Esophagus squamous epithelium (tissue), 5 donors: Measurements from ENCODE around the gene MATCAP1. TPM values are rescaled to one million over a fixed set of nuclear protein-coding genes. Genes with fewer than 3 reads are reported as not detected.

Experiments
- DNase-seq: peaks from one replicate; lab custom pipeline; 2025; lab: John Stamatoyannopoulos, UW
- H3K27ac ChIP-seq, 4 donors: fragments of 200-600 bp; sonication (generic); one replicate each; pipeline ENCODE4 v1.5.1; 2016 to 2019; ENCODE audit warnings: mild to moderate bottlenecking in 1 of 4
- H3K27me3 ChIP-seq, 4 donors: fragments of 200-600 bp; sonication (generic); 1 replicate in 3 of 4; 2 replicates in 1 of 4; pipeline versions ENCODE4 v1.5.1 to v1.6.0; 2017 to 2021; ENCODE audit warnings: antibody characterized with exemption in 1 of 4
- H3K36me3 ChIP-seq, 3 donors: fragments of 200-600 bp; sonication (generic); one replicate each; pipeline ENCODE4 v1.5.1; 2016 to 2019
- H3K4me1 ChIP-seq, 3 donors: fragments of 200-600 bp; sonication (generic); one replicate each; pipeline ENCODE4 v1.5.1; 2017 to 2019
- H3K4me3 ChIP-seq, 4 donors: fragments of 200-600 bp; sonication (generic); 1 replicate in 3 of 4; 2 replicates in 1 of 4; pipeline ENCODE4 v1.5.1; 2016 to 2019; ENCODE audit warnings: mild to moderate bottlenecking in 2 of 4, moderate library complexity in 1 of 4
- H3K9me3 ChIP-seq, 3 donors: fragments of 200-600 bp; sonication (generic); one replicate each; pipeline ENCODE4 v1.5.1; 2016 to 2019
- POLR2A ChIP-seq, 4 donors: fragments of 450-650 bp; IDR thresholded peaks; one replicate each; pipeline ENCODE4 v1.6.1; 2017; ENCODE audit warnings: antibody characterized with exemption in 4 of 4, mild to moderate bottlenecking in 4 of 4, moderate library complexity in 3 of 4
- WGBS, 2 donors: methylation state at CpG; one replicate each; pipeline ENCODE4 v1.1.5; 2018; 5-methylcytosine and 5-hydroxymethylcytosine counted together
- intact Hi-C: fragments of 100-400 bp; cut with DNase I; formaldehyde crosslinking; loops from one replicate; pipeline ENCODE4 v1.15.0; 2022
- total RNA-seq, 4 donors: library from RNA; depleted of rRNA; stranded (reverse); fragments of >200 nt; gene quantifications; one replicate each; pipeline ENCODE4 v1.1.0, GENCODE V29; 2016
- TF ChIP-seq, protein P1 (sequence below), 6 experiments: fragments of 450-650 bp in 4 of 6; fragments of 200-600 bp in 2 of 6; sonication (generic) in 2 of 6; IDR thresholded peaks; one replicate each; pipeline ENCODE4 v1.5.1; 2016 to 2019; ENCODE audit warnings: antibody characterized with exemption in 6 of 6, mild to moderate bottlenecking in 4 of 6, moderate library complexity in 4 of 6
- donor health status: DM: yes; HTN: yes; CAD: no.

Gene MATCAP1
- total RNA-seq, 4 donors from 2014 or later = 8.8 to 18.8 (median 13.4) TPM

- Histone ChIP-seq H3K4me1 (peaks cover 39 to 94% (median 59%) of the 10 kb centered on the region in 3 donors), H3K36me3 (peaks cover 0 to 12% (median 0%) of the 10 kb centered on the region in 3 donors), H3K4me3 (no peak overlapping the region), H3K9me3 (no peaks in the 10 kb centered on the region), H3K27me3 (no peaks in the 10 kb centered on the region), H3K27ac (peak overlapping the region; percentile 74 to 90 (median 84))
- 59 to 60% methylated on average over 6 to 8 of the region's 13 CpGs for WGBS, 2 donors
- TF ChIP-seq POLR2A (IDR thresholded peaks at IDR 0.05) = no peak
- TF ChIP-seq, protein P1, sequence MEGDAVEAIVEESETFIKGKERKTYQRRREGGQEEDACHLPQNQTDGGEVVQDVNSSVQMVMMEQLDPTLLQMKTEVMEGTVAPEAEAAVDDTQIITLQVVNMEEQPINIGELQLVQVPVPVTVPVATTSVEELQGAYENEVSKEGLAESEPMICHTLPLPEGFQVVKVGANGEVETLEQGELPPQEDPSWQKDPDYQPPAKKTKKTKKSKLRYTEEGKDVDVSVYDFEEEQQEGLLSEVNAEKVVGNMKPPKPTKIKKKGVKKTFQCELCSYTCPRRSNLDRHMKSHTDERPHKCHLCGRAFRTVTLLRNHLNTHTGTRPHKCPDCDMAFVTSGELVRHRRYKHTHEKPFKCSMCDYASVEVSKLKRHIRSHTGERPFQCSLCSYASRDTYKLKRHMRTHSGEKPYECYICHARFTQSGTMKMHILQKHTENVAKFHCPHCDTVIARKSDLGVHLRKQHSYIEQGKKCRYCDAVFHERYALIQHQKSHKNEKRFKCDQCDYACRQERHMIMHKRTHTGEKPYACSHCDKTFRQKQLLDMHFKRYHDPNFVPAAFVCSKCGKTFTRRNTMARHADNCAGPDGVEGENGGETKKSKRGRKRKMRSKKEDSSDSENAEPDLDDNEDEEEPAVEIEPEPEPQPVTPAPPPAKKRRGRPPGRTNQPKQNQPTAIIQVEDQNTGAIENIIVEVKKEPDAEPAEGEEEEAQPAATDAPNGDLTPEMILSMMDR (IDR thresholded peaks at IDR 0.05) = peak in 4 of 6 experiments; percentile 9 to 34 (median 20)
- no peak for DNase-seq
- intact Hi-C loops = no loop called here
These were observed 4.2 kb downstream of the MATCAP1 start for GRCh38 chr16:67179421-67180080.

DNA sequence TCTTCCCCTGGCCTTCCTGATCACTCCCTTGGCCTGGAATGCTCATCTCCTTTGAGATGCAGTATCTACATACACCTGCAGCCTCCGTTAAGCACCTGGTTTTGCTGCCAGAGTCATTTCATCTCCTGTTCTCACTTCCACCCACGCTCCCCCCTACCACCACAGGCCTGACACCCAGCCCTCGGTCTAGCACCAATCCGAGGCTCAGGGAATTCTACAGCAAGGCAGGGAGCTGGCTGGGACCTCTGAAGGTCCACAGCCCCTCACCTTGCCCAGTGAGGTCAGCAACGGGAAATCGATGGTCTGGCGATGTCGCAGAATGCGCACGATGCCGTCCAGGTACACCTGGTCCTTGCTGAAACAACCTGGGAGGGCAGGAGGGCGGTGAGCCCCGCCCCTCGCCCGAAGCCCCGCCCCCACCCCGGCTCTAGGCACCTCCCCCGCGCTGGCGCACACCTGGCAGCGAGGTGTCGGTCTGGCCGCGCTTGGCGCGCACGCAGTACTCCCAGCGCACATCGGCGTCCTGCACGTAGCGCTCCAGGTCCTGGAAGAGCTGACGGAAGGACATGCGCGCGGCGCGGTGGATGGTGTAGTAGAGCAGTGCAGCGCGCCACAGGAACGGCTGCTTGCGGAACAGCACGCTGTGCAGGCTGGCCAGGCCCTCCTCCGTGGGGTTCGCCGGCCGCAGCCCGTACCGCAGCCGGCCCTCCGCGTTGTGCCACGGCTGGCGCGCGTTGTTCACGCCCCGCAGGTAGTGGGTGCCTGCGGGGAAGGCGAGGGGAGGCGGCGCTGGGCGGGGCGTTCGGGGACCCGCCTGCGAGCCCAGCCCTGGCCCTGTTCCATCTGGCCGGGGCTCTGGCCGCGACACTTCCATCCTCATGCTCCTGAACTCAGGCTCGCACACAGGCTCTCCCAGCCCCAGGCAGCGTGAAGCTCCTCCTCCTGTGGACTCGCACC lies 5.7 kb downstream of the MATCAP1 start:
- H3K4me1 ChIP-seq = peaks cover 48 to 100% (median 65%) of the 10 kb centered on the region in 3 donors
- WGBS, 2 donors = 4 to 9% methylated on average over 3 to 11 of the region's 73 CpGs
- peak in 2 of 4 donors; percentile 26 to 56 for TF ChIP-seq POLR2A (IDR thresholded peaks at IDR 0.05)
- TF ChIP-seq, protein P1 (IDR thresholded peaks at IDR 0.05) = peak in 2 of 6 experiments; percentile 20 to 28
- H3K27me3 ChIP-seq = no peaks in the 10 kb centered on the region
- peak overlapping the region; percentile 38 to 70 (median 50) for H3K4me3 ChIP-seq
- intact Hi-C loops = no loop called here
- DNase-seq = no peak
- peak overlapping the region; percentile 74 to 90 (median 84) for H3K27ac ChIP-seq
- no peaks in the 10 kb centered on the region for H3K9me3 ChIP-seq
- peaks cover 0 to 12% (median 0%) of the 10 kb centered on the region in 3 donors for H3K36me3 ChIP-seq

DNA sequence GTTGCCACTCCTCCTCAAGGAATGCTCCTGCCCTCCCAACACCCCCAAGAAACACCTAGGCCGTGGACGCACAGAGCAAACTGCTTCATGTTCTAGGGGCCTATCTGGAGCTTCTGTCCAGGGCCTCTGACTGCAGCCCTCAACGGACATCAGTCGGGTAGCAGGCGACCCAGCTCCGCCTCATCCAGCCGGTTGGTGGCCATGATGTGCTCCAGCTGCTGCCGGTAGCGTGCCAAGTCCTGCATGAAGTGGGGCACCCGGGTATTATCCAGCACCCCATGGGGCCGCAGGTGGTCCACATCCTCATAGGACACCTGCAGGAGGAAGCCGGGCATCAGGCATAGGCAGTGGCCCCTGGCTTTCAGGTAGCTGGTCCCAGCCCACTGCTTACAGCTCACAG lies 7.1 kb downstream of the MATCAP1 start:
- WGBS, 2 donors = 66 to 77% methylated on average over 5 to 8 of the region's 12 CpGs
- intact Hi-C loops = no loop called here
- no peak for DNase-seq

GRCh38 chr16:67174706-67175231 lies 9.0 kb downstream of the MATCAP1 start:
- Histone ChIP-seq H3K4me3 (peak overlapping the region; percentile 37 to 69 (median 51)), H3K27me3 (peaks cover 0 to 4% (median 0%) of the 10 kb centered on the region in 4 donors), H3K27ac (peak overlapping the region; percentile 94 to 97 (median 94)), H3K36me3 (peaks cover 0 to 12% (median 0%) of the 10 kb centered on the region in 3 donors), H3K4me1 (peaks cover 60 to 99% (median 66%) of the 10 kb centered on the region in 3 donors), H3K9me3 (no peaks in the 10 kb centered on the region)
- no peak for TF ChIP-seq POLR2A (IDR thresholded peaks at IDR 0.05)
- TF ChIP-seq, protein P1 (IDR thresholded peaks at IDR 0.05) = no peak
- no peak for DNase-seq
- WGBS, 2 donors = 31 to 55% methylated on average over 8 to 12 of the region's 31 CpGs
- intact Hi-C loops = no loop called here

More for the DNA sequence above, 7.1 kb downstream of the MATCAP1 start:
- Histone ChIP-seq H3K4me1 (peaks cover 48 to 99% (median 60%) of the 10 kb centered on the region in 3 donors), H3K36me3 (peaks cover 0 to 12% (median 0%) of the 10 kb centered on the region in 3 donors), H3K4me3 (no peak overlapping the region), H3K27me3 (no peaks in the 10 kb centered on the region), H3K9me3 (no peaks in the 10 kb centered on the region), H3K27ac (no peak overlapping the region)
- no peak for TF ChIP-seq POLR2A (IDR thresholded peaks at IDR 0.05)
- TF ChIP-seq, protein P1 (IDR thresholded peaks at IDR 0.05) = no peak
